ENCODE results near the gene IL25.

Gene IL25

DNA sequence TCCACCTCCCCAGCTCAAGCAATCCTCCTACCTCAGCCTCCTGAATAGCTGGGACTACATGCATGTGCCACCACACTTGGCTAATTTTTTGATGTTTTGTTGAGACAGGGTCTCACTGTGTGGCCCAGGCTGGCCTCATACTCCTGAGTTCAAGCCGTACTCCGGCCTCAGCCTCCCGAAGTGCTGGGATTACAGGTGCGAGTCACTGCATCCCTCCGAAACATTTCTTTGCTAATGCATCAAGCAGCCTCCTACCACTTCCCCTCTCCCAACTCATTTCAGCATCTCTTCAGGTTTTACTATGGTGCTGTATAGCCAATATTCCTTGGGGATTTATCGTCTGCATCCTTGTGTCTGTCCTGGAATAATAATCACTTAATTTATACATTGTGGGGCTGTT, 17.6 kb upstream of the IL25 start:
- no peaks in the 10 kb centered on the region for H3K9me3 ChIP-seq (ENCODE audit: control insufficient read depth, low read length)
- no peak overlapping the region for H3K18ac ChIP-seq (ENCODE audit: low read depth in 1 of 2, low read length in 2 of 2)
- no peak overlapping the region for H3K4me2 ChIP-seq (ENCODE audit: low read length, poor library complexity, severe bottlenecking)
- H3K14ac ChIP-seq (ENCODE audit: low read length in 2 of 2): no peak overlapping the region
- peaks cover 0 to 10% of the 10 kb centered on the region in 2 experiments for H3K27me3 ChIP-seq (ENCODE audit: control insufficient read depth in 1 of 2, insufficient read depth in 1 of 2, low read length in 2 of 2)
- no peak overlapping the region for H2BK15ac ChIP-seq (ENCODE audit: low read depth, poor library complexity, severe bottlenecking)
- H3K4ac ChIP-seq (ENCODE audit: low read depth in 1 of 2, low read length in 2 of 2): no peak overlapping the region
- no peak overlapping the region for H3K9ac ChIP-seq (ENCODE audit: low read length)
- no peak overlapping the region for H4K91ac ChIP-seq (ENCODE audit: low read length)
- H2AFZ ChIP-seq (ENCODE audit: low read depth, low read length): no peak overlapping the region
- DNase-seq: no peak
- no peak overlapping the region for H2BK120ac ChIP-seq (ENCODE audit: low read depth, low read length)
- no peak overlapping the region for H2BK12ac ChIP-seq (ENCODE audit: low read length in 2 of 2)
- no peak overlapping the region for H3K27ac ChIP-seq (ENCODE audit: low read length, poor library complexity, severe bottlenecking)
- no peak overlapping the region for H2AK5ac ChIP-seq (ENCODE audit: low read length, severe bottlenecking)
- 95% methylated on average over 2 of the region's 6 CpGs for WGBS
- H4K8ac ChIP-seq (ENCODE audit: low read length): no peak overlapping the region
- peaks cover 15% of the 10 kb centered on the region for H3K79me1 ChIP-seq (replicated peaks; ENCODE audit: low read length, poor library complexity, severe bottlenecking)
- H3K36me3 ChIP-seq (ENCODE audit: control insufficient read depth in 1 of 2, insufficient read depth in 2 of 2, low read depth in 1 of 2, low read length in 2 of 2): peaks cover 12 to 29% of the 10 kb centered on the region in 2 experiments
- no peak overlapping the region for H3K23ac ChIP-seq (ENCODE audit: low read length in 2 of 2)
- peaks cover 9% of the 10 kb centered on the region for H3K4me1 ChIP-seq (ENCODE audit: control insufficient read depth, insufficient read depth, low read depth, low read length)
- no peak overlapping the region for H3K4me3 ChIP-seq (ENCODE audit: insufficient read depth in 1 of 2, low read depth in 1 of 2, low read length in 2 of 2)
- H2BK5ac ChIP-seq (ENCODE audit: low read depth, low read length, poor library complexity, severe bottlenecking): no peak overlapping the region

DNA sequence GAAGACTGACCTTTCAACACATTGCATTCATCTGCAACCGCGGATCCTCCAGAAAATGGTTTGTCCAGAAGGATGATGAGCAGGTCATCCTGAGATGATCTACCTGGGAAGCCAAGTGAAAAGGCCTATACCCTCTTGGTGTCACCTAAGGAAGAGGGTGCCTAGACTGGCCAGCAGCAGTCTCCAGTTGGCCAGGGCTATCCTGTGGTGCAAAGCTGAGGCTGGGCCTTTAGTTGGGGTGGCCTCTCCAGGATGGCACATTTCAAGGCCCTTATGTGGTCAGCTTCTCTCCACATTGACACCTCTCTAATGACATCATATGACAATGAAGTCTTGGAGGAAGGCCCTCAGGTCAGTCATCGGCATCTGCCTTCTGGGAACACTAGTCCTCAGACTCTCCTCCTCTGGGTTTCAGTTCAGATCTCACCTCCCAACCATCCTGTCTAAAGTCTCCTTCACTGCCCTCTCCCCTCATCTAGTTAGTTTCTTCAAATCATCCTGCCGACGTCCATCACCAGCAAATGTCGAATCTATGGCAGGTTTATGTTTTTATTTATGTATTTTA, 16.7 kb upstream of the IL25 start:
- peaks cover 0 to 10% of the 10 kb centered on the region in 2 experiments for H3K27me3 ChIP-seq (ENCODE audit: control insufficient read depth in 1 of 2, insufficient read depth in 1 of 2, low read length in 2 of 2)
- H3K4me2 ChIP-seq (ENCODE audit: low read length, poor library complexity, severe bottlenecking): no peak overlapping the region
- H3K18ac ChIP-seq (ENCODE audit: low read depth in 1 of 2, low read length in 2 of 2): no peak overlapping the region
- no peaks in the 10 kb centered on the region for H3K9me3 ChIP-seq (ENCODE audit: control insufficient read depth, low read length)
- H2BK15ac ChIP-seq (ENCODE audit: low read depth, poor library complexity, severe bottlenecking): no peak overlapping the region
- no peak for DNase-seq
- H4K91ac ChIP-seq (ENCODE audit: low read length): no peak overlapping the region
- H3K27ac ChIP-seq (ENCODE audit: low read length, poor library complexity, severe bottlenecking): no peak overlapping the region
- H3K36me3 ChIP-seq (ENCODE audit: control insufficient read depth in 1 of 2, insufficient read depth in 2 of 2, low read depth in 1 of 2, low read length in 2 of 2): peaks cover 12 to 37% of the 10 kb centered on the region in 2 experiments
- peaks cover 12% of the 10 kb centered on the region for H3K4me1 ChIP-seq (ENCODE audit: control insufficient read depth, insufficient read depth, low read depth, low read length)
- no peak overlapping the region for H3K23ac ChIP-seq (ENCODE audit: low read length in 2 of 2)
- H2BK5ac ChIP-seq (ENCODE audit: low read depth, low read length, poor library complexity, severe bottlenecking): no peak overlapping the region
- no peak overlapping the region for H2AK5ac ChIP-seq (ENCODE audit: low read length, severe bottlenecking)
- H3K9ac ChIP-seq (ENCODE audit: low read length): no peak overlapping the region
- H3K4ac ChIP-seq (ENCODE audit: low read depth in 1 of 2, low read length in 2 of 2): no peak overlapping the region
- no peak overlapping the region for H2AFZ ChIP-seq (ENCODE audit: low read depth, low read length)
- WGBS: 94% methylated on average over 3 of the region's 6 CpGs
- no peak overlapping the region for H3K14ac ChIP-seq (ENCODE audit: low read length in 2 of 2)
- H2BK120ac ChIP-seq (ENCODE audit: low read depth, low read length): no peak overlapping the region
- H4K8ac ChIP-seq (ENCODE audit: low read length): no peak overlapping the region
- H2BK12ac ChIP-seq (ENCODE audit: low read length in 2 of 2): no peak overlapping the region
- H3K4me3 ChIP-seq (ENCODE audit: insufficient read depth in 1 of 2, low read depth in 1 of 2, low read length in 2 of 2): no peak overlapping the region
- H3K79me1 ChIP-seq (replicated peaks; ENCODE audit: low read length, poor library complexity, severe bottlenecking): peaks cover 23% of the 10 kb centered on the region

- H2AK5ac ChIP-seq (ENCODE audit: low read length, severe bottlenecking): no peak overlapping the region
- H3K14ac ChIP-seq (ENCODE audit: low read length in 2 of 2): no peak overlapping the region
- H3K79me1 ChIP-seq (replicated peaks; ENCODE audit: low read length, poor library complexity, severe bottlenecking): peaks cover 29% of the 10 kb centered on the region
- H3K9ac ChIP-seq (ENCODE audit: low read length): no peak overlapping the region
- H3K4me3 ChIP-seq (ENCODE audit: insufficient read depth in 1 of 2, low read depth in 1 of 2, low read length in 2 of 2): no peak overlapping the region
- H3K18ac ChIP-seq (ENCODE audit: low read depth in 1 of 2, low read length in 2 of 2): no peak overlapping the region
- H3K36me3 ChIP-seq (ENCODE audit: control insufficient read depth in 1 of 2, insufficient read depth in 2 of 2, low read depth in 1 of 2, low read length in 2 of 2): peaks cover 12 to 37% of the 10 kb centered on the region in 2 experiments
- peaks cover 0 to 6% of the 10 kb centered on the region in 2 experiments for H3K27me3 ChIP-seq (ENCODE audit: control insufficient read depth in 1 of 2, insufficient read depth in 1 of 2, low read length in 2 of 2)
- 95% methylated on average over 4 of the region's 4 CpGs for WGBS
- no peak overlapping the region for H3K4me2 ChIP-seq (ENCODE audit: low read length, poor library complexity, severe bottlenecking)
- H2BK120ac ChIP-seq (ENCODE audit: low read depth, low read length): no peak overlapping the region
- no peak overlapping the region for H3K4ac ChIP-seq (ENCODE audit: low read depth in 1 of 2, low read length in 2 of 2)
- no peak overlapping the region for H2BK5ac ChIP-seq (ENCODE audit: low read depth, low read length, poor library complexity, severe bottlenecking)
- H4K91ac ChIP-seq (ENCODE audit: low read length): no peak overlapping the region
- H3K23ac ChIP-seq (ENCODE audit: low read length in 2 of 2): no peak overlapping the region
- no peak overlapping the region for H2BK15ac ChIP-seq (ENCODE audit: low read depth, poor library complexity, severe bottlenecking)
- no peak overlapping the region for H4K8ac ChIP-seq (ENCODE audit: low read length)
- no peak for DNase-seq
- no peak overlapping the region for H2BK12ac ChIP-seq (ENCODE audit: low read length in 2 of 2)
- H3K27ac ChIP-seq (ENCODE audit: low read length, poor library complexity, severe bottlenecking): no peak overlapping the region
- no peak overlapping the region for H2AFZ ChIP-seq (ENCODE audit: low read depth, low read length)
- H3K4me1 ChIP-seq (ENCODE audit: control insufficient read depth, insufficient read depth, low read depth, low read length): peaks cover 12% of the 10 kb centered on the region
- H3K9me3 ChIP-seq (ENCODE audit: control insufficient read depth, low read length): no peaks in the 10 kb centered on the region
These were observed 15.9 kb upstream of the IL25 start for GRCh38 chr14:23356662-23357061.

DNA sequence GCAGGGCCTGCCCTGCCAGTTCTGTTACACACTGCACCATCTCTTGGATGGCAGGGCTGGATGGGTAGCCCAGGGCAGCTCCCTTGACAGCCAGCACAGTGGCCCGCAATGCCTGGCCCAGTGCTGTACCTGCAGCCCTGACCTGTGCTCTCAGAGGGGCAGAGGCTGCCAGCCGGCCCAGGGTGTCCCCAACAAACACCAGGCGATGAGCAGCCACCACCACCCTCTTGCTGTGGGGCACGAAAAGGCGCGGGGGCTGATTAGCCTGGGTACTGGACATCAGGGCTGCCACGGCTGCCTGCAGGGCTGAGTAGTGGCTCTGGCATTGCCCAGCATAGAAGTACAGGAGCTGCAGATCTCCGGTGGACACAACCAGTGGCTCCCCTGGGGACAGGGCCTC, 15.3 kb upstream of the IL25 start:
- Histone ChIP-seq H3K23ac (ENCODE audit: low read length in 2 of 2) (no peak overlapping the region), H2BK15ac (ENCODE audit: low read depth, poor library complexity, severe bottlenecking) (no peak overlapping the region), H3K4me3 (ENCODE audit: insufficient read depth in 1 of 2, low read depth in 1 of 2, low read length in 2 of 2) (no peak overlapping the region), H3K4ac (ENCODE audit: low read depth in 1 of 2, low read length in 2 of 2) (no peak overlapping the region), H3K14ac (ENCODE audit: low read length in 2 of 2) (no peak overlapping the region), H2AFZ (ENCODE audit: low read depth, low read length) (no peak overlapping the region), H3K18ac (ENCODE audit: low read depth in 1 of 2, low read length in 2 of 2) (no peak overlapping the region), H3K4me1 (ENCODE audit: control insufficient read depth, insufficient read depth, low read depth, low read length) (peaks cover 6% of the 10 kb centered on the region), H3K9me3 (ENCODE audit: control insufficient read depth, low read length) (no peaks in the 10 kb centered on the region), H3K36me3 (ENCODE audit: control insufficient read depth in 1 of 2, insufficient read depth in 2 of 2, low read depth in 1 of 2, low read length in 2 of 2) (peaks cover 12 to 37% of the 10 kb centered on the region in 2 experiments), H2BK120ac (ENCODE audit: low read depth, low read length) (no peak overlapping the region), H3K27me3 (ENCODE audit: control insufficient read depth in 1 of 2, insufficient read depth in 1 of 2, low read length in 2 of 2) (peaks cover 0 to 2% of the 10 kb centered on the region in 2 experiments), H4K91ac (ENCODE audit: low read length) (no peak overlapping the region), H2BK5ac (ENCODE audit: low read depth, low read length, poor library complexity, severe bottlenecking) (no peak overlapping the region), H4K8ac (ENCODE audit: low read length) (no peak overlapping the region), H2AK5ac (ENCODE audit: low read length, severe bottlenecking) (no peak overlapping the region), H3K4me2 (ENCODE audit: low read length, poor library complexity, severe bottlenecking) (no peak overlapping the region), H3K27ac (ENCODE audit: low read length, poor library complexity, severe bottlenecking) (no peak overlapping the region), H3K9ac (ENCODE audit: low read length) (no peak overlapping the region), H2BK12ac (ENCODE audit: low read length in 2 of 2) (no peak overlapping the region), H3K79me1 (replicated peaks; ENCODE audit: low read length, poor library complexity, severe bottlenecking) (peaks cover 26% of the 10 kb centered on the region)
- DNase-seq: no peak
- WGBS: 93% methylated on average over 8 of the region's 8 CpGs

Data from mesenchymal stem cell (in vitro differentiated cells and primary cell).